SHP77 treated with DMSO at 0.1 percent for 48 hours (cell line): ENCODE results near the gene ZSCAN20.

Source experiments
- DNase-seq: peaks from one replicate; lab custom pipeline; 2025; lab: John Stamatoyannopoulos, UW

The ZSCAN20 gene

DNA sequence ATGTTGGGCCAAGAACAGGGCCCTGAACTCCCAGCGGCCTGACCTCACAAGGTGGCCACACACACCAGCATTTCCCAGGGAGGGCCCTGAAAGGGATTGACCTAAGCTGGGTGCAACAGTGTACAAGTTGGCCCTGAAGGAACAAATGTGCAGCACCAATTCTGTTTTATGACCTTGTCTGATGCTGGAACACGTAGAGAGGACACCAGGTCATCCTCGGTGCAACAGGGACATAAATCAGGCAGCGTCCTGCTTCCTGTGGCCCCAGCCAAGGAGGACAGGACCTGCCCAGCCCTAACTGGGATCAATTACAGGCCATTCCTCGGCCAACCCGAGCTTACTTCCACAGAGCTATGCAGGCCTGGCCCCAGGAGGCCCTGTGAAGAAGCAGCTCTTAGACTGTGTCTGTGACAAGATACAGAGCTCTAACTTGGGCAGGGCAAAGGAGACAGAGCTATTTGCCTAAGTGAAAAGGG lies 28.7 kb upstream of the ZSCAN20 start:
- DNase-seq, result no peak

DNA sequence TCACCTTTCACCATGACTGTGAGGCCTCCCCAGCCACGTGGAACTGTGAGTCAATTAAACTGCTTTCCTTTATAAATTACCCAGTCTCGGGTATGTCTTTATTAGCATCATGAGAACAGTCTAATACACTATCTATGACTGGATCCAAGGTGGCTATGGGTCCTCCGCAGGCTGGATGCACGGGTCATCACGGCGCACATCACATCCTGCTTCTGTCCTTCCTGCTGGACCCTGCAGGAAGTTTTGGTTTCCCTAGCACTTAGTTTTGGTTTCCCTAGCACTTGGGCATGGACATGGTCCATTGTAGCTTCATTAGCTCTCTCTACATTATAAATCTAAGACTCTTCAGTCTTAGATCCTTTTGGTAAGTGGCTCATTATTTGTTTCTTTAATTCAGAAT lies 27.3 kb upstream of the ZSCAN20 start:
- DNase-seq, result no peak

DNA sequence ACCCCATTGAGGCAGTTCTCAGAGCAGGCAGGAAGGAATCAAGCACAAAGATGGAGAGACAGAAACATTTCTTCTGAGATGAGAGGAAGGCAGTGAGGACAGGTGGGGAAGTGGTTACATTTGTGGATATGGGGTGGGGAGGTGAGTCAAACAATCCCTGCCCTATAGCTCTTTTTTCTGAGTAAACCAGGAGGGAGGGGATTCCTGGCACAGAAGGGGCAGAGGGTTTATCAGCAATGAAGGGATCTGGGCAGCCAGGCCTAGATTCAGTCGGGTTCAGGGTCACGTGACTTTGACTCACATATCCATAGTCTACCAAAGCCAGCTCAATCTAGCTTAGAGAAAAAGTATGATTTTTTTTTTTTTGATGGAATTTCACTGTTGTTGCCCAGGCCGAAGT lies 25.9 kb upstream of the ZSCAN20 start:
- DNase-seq, result no peak

DNA sequence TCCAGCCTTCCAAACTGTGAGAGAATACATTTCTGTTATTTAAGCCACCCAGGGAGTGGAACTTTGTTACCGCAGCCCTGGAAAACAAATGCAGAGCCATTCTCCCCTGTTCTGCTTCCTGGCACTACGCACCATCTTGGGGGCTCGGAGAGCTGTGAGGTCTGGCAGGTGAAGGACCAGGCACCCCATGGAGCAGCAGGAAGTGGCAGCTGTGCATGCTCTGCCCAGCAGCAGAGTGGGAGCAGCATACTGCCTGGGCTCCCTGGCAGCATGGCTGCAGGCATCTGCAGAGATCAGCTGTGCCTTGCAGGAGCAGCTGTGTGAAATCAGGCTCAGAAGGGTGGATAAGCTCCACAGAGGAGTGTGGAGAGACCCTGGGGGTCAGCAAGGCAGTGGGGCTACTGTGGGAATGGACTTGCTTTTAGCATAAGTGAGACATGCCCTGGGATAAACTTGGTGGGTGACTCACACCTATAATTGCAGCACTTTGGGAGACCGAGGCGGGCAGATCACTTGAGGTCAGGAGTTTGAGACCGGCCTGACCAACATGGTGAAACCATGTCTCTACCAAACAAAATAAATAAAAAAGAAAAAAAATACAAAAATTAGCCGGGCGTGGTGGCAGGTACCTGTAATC lies 17.7 kb upstream of the ZSCAN20 start:
- DNase-seq, result no peak

DNA sequence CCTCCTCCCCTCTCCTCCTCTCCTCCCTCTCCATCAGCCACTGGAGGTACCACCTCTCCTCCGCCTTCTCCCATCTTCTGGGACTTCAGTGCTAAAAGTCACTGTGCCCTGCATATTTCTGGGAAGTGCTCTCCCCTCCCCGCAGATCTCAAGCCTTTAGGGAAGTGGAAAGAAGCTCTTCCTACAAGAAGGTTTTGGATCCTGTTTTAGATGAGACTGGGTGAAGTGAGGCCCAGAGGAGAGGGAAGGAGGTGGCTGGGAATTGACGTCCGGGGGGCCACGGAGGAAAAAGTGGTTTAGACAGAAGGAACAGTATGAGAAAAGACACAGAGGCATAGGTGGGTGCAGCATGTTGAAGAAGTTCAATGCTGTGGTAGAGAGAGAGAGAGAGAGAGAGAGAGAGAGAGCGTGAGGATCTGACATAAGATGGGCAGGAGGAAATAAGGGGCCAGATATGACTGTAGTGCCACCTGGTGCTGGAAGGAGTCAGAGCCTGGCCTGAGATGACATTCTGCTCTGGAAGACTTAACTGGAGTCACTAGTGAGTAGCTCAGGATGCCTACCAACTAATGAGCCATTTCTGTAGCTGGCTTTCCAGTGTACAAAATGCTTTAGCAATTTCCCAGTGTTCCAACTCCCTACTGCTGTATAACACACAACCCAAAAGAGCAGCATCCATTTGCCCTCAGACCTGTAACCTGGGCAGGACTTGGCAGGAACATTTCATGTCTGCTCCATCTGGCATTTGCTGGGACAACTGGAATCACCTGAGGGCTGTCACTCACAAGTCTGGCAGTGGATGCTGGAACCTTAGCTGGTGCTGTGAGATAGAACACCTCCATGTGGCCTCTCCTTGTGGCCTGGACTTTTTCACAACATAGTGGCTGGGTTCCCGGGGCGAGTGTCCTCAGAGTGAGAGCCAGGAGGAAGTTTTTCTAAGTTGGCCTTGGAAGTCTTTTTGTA lies 16.6 kb upstream of the ZSCAN20 start:
- peak; percentile 7 for DNase-seq

DNA sequence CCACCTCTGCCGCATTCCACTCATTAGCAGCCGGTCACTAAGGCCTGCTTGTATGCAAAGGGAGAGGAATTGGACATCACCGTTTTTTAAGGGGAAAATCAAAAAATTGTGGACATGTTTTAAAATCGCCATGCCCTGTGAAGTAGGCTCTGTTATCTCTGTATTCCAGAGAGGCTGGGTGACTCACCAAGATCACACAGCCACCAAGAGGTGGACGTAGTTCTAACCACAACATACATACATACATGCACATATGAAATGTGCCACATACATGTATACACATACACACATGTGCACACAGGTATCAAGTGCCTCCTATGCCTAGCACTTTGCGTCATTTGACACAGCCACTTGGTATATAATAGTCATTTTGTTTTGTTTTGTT lies 16.0 kb upstream of the ZSCAN20 start:
- no peak for DNase-seq

DNA sequence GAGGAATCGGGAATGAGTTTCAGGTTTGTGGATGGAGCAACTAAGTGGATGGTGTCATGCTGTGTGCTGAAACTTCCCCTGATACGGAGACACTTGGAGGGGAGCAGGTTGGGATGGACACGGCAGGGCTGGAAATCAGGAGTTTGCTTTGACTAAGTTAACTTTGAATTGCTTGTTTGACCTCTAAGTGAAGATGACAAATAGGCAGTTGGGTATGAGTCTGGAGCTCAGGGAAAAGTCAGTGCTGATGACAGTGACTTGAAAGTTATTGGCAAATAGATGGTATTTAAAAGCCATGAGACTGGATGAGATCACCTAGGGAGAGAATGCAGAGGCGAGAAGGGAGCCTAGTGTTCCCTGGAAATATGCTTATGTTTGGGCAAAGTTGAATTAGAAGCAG lies 12.8 kb upstream of the ZSCAN20 start:
- no peak for DNase-seq

DNA sequence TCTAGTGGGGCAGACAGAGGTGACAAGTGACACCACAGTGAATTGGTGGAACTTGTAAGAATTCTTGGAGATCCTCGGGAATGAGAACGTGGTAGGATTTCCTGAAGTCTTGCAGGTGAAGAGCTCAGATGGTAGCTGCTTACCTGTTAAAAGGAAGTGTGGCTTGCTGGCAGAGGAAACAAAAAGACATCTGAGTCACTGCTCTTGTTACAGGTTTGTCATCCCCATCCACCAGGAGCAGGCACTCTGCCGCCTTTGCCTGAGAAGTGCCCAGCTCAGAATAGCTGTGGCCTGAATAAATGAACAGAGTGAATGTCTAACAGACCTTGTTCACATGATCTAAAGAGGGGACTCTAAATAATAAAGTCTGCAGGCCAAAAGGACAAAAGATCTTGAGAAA lies 12.3 kb upstream of the ZSCAN20 start:
- DNase-seq, result no peak

DNA sequence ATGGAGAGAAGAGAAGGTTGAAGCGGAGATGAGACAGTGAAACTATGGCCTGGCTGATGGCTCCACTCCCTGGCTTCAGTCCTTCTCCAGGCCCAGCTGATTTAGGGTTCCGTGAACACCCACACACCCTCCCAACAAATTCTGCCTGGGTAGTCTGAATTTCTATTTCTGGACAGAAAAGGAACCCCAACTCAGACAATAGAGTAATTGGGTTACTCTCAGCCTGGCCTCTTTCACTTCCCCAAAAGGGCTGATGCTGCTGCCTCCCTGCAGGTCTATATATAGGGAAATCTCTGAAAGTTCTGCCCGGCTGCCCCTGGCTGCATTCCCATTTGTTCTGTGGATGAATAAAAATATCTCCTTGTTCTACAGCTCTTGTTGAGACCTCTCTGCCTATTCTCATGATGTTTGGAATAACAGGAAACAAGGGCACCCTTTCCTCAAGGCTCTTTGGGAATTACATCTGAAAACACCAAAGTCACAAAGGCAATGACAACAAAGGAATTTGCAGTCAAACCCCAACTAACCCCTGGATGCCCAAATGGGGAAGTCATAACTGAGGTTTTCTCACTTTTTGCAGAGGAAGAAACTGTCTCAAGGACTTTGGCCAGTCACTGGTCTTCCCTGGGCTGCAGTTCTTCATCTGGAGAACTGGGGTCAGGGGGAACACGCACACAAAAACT lies 11.4 kb upstream of the ZSCAN20 start:
- no peak for DNase-seq

DNA sequence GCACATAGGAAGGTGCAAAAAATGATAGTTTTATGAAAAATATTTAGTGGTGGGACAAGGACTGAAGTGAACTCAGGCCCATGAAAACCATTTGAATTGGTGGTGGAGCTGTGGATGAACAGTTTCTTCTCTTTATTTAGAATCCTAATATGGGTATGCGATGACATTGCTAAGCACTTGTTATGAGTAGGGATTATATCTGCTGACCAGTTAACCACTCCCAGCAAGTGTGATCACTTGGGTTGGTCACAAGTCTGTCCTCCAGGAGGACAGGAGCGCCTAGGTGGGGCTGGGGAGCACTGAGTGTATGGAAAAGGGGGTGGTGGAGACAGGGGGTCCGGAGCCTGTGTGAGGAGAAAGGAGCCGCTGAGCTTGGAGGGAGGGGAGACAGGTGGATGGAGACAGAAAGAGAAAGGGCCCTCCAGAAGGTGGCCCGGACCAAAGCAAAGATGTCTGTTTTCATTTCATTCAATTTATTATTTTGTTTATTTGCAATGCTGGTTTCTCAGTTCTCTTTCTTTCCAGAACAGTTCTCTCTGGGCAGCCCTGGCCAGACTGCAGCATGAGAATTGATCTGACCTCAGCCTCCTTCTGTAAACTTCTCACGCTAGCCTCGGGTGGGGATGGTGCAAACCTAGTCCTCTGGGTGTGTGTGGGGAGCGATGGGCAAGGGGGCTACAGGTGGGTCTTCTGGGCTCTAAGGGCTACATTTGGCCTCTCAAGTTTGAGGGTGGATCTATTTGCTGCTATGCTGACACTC lies 9.9 kb upstream of the ZSCAN20 start:
- DNase-seq, result no peak

DNA sequence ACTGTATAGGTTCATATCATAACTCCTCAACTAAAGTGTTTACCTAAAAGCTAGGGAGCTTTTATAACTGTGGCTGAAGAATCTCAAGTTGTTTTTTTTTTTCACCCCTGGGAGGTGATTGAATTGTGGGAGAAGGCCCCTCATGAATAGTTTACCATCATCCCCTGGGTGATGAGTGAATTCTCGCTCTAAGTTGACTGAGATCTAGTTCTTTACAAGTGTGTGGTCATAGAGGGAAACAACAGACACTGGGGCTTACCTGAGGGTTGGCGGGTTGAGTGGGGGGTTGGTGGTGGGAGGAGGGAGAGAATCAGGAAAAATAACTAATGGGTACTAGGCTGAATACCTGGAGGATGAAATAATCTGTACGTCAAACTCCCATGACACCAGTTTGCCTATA lies 7.9 kb upstream of the ZSCAN20 start:
- no peak for DNase-seq

DNA sequence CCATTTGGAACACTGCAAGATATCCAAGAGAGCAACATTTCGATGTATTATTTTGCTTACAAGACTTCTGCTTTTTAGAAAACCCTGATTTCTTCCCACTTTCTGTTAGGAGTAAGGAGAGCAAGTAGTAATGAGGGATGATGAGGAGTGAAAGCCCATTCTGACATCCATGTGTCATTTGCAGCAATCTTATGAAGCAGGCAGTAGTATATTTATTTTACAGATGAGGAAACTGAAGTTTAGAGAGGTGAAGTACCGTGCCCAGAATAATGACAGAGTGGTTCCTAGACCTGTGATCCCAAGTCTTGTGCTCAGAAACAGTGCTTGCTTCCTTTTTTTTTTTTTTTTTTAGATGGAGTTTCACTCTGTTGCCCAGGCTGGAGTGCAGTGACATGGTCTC lies 7.1 kb upstream of the ZSCAN20 start:
- no peak for DNase-seq

DNA sequence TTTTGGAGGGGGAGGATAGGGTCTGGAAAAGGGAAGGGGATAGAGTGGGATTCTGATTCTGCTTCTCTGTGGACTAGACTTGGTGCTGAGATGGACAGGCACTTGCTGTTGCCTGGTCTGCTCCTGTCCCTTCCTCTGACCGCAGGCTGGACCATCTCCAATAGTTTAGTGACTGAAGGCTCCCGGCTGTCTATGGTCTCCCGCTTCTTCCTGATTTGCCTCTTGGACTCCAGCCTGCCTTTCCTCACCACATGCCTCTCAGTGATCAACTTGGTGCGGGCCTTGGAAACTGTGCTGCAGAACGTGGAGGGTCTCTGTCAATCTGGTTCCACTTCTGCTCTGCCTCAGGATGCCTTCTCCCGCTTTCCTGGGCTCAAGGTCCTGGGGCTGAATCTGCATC lies 6.3 kb upstream of the ZSCAN20 start:
- DNase-seq, result no peak

DNA sequence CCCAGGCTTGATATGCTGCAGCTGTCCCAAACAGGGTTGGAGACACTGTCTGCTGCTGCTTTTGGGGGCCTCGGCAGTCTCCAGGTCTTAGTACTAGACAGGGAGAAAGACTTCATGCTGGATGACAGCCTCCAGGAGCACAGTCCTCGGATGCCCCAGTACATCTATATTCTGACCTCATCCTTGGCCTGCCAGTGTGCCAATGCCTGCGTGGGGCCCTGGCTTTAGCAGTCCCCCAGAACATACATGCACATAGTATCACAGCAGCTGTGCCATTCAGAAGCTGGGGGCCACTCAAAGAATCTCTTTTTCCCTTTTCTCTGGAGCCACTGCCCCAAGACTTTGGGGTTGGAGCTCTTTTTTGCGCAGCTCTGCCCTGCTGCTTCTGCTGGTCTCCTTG lies 4.4 kb upstream of the ZSCAN20 start:
- DNase-seq, result no peak

DNA sequence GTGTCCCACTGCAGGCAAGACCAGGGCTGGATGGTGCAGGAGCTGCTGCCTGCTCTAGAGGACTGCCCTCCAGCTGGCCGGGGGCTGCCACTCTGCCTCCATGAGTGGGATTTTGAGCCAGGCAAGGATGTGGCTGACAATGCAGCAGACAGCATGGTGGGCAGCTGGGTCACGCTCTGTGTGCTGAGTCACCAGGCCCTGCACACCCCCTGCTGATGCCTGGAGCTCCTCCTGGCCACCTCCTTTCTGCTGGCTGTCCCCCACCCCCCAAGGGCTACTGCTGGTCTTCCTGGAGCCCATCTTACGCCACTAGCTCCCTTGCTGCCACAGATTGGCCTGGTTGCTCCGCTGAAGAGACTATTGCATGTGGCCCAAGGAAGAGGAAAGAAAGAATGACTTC lies 3.9 kb upstream of the ZSCAN20 start:
- DNase-seq, result no peak

DNA sequence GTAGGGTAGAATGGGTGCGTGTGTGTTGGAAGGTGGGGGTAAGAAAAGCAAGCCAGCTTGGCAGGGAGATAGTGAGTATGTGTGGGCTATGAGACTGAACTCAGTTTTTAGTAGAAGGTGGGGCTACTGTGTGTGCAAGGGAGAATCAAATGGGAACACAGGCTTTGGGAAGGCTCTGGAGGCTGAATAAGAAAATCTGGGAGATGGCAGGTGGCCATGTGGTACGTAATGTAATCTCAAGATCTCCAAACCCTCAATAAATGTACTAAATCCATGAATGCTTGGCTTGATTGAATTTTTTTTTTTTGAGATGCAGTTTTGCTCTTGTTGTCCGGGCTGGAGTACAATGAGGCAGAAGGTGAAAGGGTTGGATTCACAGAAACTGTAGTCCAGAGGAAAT lies 3.5 kb upstream of the ZSCAN20 start:
- DNase-seq, result no peak

DNA sequence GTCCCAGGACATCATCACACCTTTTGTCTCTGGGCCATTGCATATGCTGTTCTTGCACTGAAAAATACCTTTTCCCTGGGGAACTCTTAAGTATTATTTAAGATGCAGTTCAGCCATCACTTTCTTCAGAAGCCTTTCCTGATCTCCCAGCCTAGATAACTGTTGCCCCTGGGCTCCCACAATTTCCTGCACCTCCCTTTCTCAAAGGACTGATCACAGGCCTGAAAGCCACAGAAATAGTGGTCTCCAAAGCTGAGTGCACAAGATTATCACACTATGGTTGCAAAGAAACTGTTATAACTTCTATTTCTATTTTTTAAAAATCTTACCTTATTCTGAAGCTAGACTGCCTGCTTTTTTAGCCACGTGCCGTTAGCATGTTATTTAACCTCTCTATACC lies 2.8 kb upstream of the ZSCAN20 start:
- DNase-seq, result no peak

DNA sequence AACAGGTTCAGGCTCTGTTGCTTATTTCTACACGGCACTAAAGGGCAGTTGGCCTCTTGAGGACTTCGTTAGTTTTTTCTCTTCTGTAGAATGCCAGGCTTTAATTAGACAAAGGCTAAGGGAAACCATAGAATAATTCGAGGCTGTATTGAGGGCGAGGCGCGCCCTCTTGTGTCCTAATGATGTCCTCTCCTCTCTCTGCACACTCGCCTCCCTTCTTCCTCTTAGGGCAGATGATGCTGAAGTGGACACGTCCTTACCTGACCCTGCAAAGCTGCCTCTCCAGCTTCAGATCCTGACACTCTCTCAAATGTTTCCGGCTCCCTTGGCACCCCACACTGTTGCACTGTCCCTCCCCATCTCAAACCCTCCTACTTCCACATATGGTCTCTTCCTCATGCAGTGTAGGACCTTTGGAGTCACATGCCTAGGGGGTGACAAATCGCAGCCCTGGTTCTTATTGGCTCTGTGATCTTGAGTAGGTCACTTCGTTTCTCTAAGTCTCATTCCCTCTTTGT lies 1.9 kb upstream of the ZSCAN20 start:
- peak; percentile 82 for DNase-seq

DNA sequence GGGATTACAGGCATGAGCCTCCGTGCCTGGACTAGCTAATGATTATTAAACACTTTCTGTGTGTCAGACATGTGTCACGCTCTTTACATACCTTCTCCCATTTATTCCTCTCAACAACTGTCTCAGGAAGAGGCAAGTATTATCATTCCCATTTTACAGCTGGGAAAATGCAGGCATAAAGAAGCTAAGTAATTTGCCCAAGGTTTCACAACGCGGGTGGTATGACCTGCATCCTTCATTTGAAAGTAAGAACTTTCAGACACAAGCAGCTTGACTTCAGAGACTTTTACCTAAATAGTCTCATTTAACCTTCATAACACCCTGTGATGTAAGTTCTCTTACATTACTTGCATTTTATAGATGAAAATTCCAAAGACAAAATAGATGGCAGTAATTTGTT lies 1.0 kb upstream of the ZSCAN20 start:
- no peak for DNase-seq

DNA sequence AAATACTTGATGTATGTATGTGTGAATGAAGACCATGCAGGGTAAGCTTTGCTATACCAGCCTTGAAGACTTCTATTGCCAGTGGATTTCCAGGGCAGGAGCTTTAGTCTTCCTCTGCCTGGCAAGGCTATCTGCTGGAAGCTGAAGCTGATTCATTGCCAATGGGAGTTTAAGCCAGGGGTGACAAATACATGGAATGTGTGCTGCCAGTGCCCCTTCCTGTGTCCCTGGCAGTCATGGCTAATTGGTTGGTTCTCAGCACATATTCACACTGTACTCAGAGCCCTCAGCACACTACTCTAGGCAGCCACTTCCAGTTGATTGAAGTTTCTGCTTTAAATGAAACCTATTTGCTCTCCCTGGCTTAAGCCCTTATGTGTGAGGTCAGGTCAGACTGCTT lies 1.5 kb downstream of the ZSCAN20 start:
- DNase-seq, result no peak

DNA sequence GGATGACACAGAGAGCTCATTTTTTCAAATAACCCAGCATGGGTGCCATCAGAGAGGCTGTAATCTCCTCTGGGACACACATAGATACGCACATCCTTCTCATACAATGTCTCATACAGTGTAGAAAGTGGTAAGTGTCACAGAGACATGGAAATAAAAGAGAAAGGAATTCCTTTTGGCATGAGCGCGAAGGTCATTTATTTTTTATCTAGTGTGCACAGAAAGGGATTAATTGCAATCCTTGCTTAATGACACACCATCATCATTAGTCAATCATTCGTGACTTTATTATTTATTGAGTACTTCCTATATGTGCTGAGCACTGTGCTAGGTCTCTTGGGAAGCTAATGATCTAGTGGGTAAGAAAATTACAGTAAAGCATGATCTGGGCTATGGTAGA lies 5.0 kb downstream of the ZSCAN20 start:
- no peak for DNase-seq

DNA sequence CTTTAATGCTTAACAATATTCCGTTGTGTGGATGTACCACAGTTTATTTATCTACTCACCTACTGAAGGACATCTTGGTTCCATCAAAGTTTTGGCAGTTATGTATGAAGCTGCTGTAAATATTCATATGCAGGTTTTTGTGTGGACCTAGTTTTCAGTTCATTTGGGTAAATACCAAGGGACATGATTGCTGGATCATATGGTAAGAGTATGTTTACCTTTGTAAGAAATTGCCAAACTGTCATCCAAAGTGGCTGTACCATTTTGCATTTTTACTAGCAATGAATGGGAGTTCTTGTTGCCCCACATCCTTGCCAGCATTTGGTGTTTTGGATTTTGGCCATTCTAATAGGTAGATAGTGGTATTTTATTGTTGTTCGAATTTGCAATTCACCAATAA lies 10.0 kb downstream of the ZSCAN20 start:
- DNase-seq, result no peak
